ENCODE results near the gene SNCG. TPM values are rescaled to one million over a fixed set of nuclear protein-coding genes. Genes with fewer than 3 reads are reported as not detected.
"Not testable (repeated sequence)": the region's sequence is repeated elsewhere in the genome, so short reads cannot be mapped to it uniquely, and the experiment has no call there.

Gene SNCG
- total and polyA plus RNA-seq, 3 donors from 2014 or later = 8.3 to 30.3 (median 8.9) TPM

DNA sequence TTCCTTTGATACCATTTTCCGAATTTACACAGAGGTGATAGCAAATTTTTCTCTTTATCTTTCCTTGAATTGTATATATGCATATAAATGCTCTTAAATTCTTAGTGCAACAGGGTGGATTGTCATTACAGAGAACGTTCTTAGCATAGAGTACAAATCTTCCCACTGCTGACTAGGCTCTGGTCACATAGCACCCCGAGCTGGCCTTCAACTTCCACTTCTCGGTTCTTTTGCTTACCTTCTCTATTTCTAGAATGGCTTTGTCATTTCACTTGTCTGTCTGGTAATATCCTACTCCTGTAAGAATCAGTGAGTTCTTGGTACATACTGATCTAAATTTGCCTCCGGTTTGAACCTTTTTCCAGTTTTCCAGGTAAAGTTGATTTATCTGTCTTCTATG, 23.3 kb downstream of the SNCG start:
- DNase-seq = no peak
- WGBS, 2 donors = 73 to 77% methylated on average over 5 of the region's 5 CpGs
- no peak overlapping the region for H3K4me3 ChIP-seq
- H3K36me3 ChIP-seq (ENCODE audit: low read depth, missing control alignments) = no peaks in the 10 kb centered on the region
- H3K4me1 ChIP-seq = peaks cover 18% of the 10 kb centered on the region
- H3K9me3 ChIP-seq = no peaks in the 10 kb centered on the region
- no peaks in the 10 kb centered on the region for H3K27me3 ChIP-seq
- H3K27ac ChIP-seq = no peak overlapping the region
- TF ChIP-seq, protein P1, sequence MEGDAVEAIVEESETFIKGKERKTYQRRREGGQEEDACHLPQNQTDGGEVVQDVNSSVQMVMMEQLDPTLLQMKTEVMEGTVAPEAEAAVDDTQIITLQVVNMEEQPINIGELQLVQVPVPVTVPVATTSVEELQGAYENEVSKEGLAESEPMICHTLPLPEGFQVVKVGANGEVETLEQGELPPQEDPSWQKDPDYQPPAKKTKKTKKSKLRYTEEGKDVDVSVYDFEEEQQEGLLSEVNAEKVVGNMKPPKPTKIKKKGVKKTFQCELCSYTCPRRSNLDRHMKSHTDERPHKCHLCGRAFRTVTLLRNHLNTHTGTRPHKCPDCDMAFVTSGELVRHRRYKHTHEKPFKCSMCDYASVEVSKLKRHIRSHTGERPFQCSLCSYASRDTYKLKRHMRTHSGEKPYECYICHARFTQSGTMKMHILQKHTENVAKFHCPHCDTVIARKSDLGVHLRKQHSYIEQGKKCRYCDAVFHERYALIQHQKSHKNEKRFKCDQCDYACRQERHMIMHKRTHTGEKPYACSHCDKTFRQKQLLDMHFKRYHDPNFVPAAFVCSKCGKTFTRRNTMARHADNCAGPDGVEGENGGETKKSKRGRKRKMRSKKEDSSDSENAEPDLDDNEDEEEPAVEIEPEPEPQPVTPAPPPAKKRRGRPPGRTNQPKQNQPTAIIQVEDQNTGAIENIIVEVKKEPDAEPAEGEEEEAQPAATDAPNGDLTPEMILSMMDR (IDR thresholded peaks at IDR 0.05) = no peak
- TF ChIP-seq POLR2A (IDR thresholded peaks at IDR 0.05) = no peak
- intact Hi-C loops (cut with DNase I; ENCODE audit: low total_unique reads) = no loop called here

DNA sequence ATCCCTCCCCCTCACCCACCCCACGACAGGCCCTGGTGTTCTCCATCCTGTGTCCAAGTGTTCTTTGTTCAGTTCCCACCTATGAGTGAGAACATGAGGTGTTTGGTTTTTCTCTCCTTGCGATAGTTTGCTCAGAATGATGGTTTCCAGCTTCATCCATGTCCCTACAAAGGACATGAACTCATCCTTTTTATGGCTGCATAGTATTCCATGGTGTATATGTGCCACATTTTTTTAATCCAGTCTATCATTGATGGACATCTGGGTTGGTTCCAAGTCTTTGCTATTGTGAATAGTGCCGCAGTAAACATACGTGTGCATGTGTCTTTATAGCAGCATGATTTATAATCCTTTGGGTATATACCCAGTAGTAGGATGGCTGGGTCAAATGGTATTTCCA, 26.1 kb downstream of the SNCG start:
- DNase-seq; H3K27me3 ChIP-seq; intact Hi-C loops (cut with DNase I; ENCODE audit: low total_unique reads); H3K27ac ChIP-seq; H3K4me3 ChIP-seq; H3K9me3 ChIP-seq; H3K36me3 ChIP-seq (ENCODE audit: low read depth, missing control alignments): not testable (repeated sequence)
- WGBS, 2 donors = 94 to 99% methylated on average over 4 of the region's 4 CpGs
- H3K4me1 ChIP-seq = peaks cover 18% of the 10 kb centered on the region

DNA sequence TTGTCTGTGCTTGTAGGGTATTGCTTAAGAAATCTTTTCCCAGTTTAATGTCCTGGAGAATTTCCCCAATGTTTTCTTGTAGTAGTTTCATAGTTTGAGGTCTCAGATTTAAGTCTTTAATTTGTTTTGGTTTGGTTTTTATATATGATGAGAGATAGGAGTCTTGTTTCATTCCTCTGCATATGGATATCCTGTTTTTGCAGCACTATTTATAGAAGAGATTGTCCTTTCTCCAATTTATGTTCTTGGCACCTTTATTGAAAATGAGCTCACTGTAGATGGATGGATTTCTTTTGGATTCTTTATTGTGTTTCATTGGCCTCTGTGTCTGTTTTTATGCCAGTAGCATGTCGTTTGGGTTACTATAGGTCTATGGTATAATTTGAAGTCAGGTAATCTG, 30.1 kb downstream of the SNCG start:
- Histone ChIP-seq H3K4me3 (no peak overlapping the region), H3K27ac (no peak overlapping the region), H3K9me3 (no peaks in the 10 kb centered on the region), H3K27me3 (no peaks in the 10 kb centered on the region), H3K4me1 (no peaks in the 10 kb centered on the region), H3K36me3 (ENCODE audit: low read depth, missing control alignments) (no peaks in the 10 kb centered on the region)
- no peak for DNase-seq
- WGBS, 2 donors = 78 to 80% methylated on average over 1 of the region's 1 CpG
- intact Hi-C loops (cut with DNase I; ENCODE audit: low total_unique reads) = no loop called here
- TF ChIP-seq POLR2A (IDR thresholded peaks at IDR 0.05) = no peak
- TF ChIP-seq, protein P1 (IDR thresholded peaks at IDR 0.05) = no peak

DNA sequence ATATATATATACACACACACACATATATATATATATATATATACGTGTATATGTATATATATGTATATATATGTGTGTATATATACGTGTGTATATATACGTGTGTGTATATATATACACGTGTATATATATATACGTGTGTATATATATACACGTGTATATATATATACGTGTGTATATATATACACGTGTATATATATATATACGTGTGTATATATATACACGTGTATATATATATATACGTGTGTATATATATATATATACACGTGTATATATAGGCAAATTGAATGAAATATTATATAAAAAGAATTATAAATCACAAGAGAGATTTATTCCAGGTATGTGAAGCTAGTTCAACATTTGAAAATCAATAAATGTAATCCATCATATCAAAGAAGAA, 33.0 kb downstream of the SNCG start:
- H3K4me3 ChIP-seq, DNase-seq: not testable (repeated sequence)
- WGBS, 2 donors = 76 to 87% methylated on average over 12 of the region's 12 CpGs

DNA sequence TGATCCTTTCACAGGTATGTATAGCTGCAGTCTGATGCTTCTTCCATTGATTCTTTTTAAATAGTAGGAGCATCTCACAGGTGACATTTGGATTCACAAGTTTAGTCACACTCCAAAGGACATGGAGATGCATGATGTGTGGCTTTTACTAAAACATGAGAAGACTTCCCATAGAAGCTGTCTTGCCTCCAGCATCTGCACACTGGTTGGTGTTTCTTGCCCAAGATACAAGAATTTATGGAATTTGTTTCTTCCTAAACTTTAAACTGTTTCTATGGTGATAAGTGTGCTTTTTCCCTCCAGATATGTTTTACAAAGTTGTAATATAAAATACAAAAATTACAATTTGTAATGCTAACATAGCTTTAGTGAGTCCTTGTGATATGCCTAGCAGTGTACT, 34.1 kb downstream of the SNCG start:
- H3K4me1 ChIP-seq = no peaks in the 10 kb centered on the region
- DNase-seq = no peak
- no peaks in the 10 kb centered on the region for H3K27me3 ChIP-seq
- TF ChIP-seq, protein P1 (IDR thresholded peaks at IDR 0.05) = no peak
- TF ChIP-seq POLR2A (IDR thresholded peaks at IDR 0.05) = no peak
- H3K4me3 ChIP-seq = no peak overlapping the region
- intact Hi-C loops (cut with DNase I; ENCODE audit: low total_unique reads) = no loop called here
- H3K27ac ChIP-seq = no peak overlapping the region
- H3K9me3 ChIP-seq = no peaks in the 10 kb centered on the region
- no peaks in the 10 kb centered on the region for H3K36me3 ChIP-seq (ENCODE audit: low read depth, missing control alignments)

More for the DNA sequence above, 33.0 kb downstream of the SNCG start:
- H3K27ac ChIP-seq; H3K27me3 ChIP-seq; H3K4me1 ChIP-seq; intact Hi-C loops (cut with DNase I; ENCODE audit: low total_unique reads); H3K36me3 ChIP-seq (ENCODE audit: low read depth, missing control alignments); H3K9me3 ChIP-seq: not testable (repeated sequence)

DNA sequence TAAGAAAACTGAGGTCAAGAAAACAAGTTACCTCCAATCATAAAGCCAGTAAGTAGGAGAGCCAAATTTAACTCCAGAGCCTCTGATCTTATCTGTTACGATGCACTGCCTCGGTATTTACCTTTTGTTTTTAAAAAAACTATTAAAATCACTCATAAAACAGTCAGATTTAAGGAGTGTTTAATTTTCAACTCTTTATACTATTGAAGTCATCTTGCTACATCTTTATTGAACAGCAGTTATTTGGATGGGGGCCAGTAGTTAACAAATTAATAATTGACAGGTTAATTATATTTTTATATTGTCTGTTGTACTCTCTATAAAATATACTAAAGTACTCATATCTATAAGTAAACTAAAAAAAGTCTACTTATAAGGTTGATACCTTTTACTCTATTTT, 34.5 kb downstream of the SNCG start:
- DNase-seq = no peak
- Histone ChIP-seq H3K36me3 (ENCODE audit: low read depth, missing control alignments) (no peaks in the 10 kb centered on the region), H3K4me3 (no peak overlapping the region), H3K27me3 (no peaks in the 10 kb centered on the region), H3K4me1 (no peaks in the 10 kb centered on the region), H3K27ac (no peak overlapping the region), H3K9me3 (no peaks in the 10 kb centered on the region)
- TF ChIP-seq, protein P1 (IDR thresholded peaks at IDR 0.05) = no peak
- no peak for TF ChIP-seq POLR2A (IDR thresholded peaks at IDR 0.05)
- WGBS, 2 donors = 87 to 94% methylated on average over 2 of the region's 2 CpGs
- intact Hi-C loops (cut with DNase I; ENCODE audit: low total_unique reads) = no loop called here

DNA sequence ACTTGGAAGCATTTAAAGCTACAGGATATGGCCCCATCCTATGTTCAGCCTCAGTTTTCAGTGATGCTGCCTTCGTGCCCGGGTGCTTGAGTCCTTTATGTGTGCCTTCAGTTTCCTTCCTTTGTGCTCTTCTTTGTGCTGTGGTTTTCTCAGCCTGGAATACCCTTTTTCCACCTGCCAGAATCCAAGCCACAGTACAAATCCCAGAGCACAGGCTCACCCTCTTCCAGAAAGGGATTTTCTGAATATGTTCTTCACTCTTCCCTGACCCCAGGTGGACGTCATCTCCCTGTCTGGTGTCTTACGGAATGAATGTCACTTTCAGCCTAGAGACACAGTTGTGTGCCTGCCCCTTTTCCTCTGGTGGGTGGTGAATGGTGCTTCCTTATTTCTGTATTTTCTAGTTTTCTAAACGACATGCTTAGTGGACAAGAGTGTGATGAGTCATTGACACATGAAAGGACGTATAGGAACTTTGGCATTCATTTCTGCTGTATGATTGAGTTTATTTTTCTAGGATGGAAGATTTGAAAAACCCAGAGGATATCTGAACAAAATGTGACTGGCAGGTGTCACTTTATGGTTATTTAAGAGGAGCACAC, 41.5 kb downstream of the SNCG start:
- H3K9me3 ChIP-seq; H3K36me3 ChIP-seq (ENCODE audit: low read depth, missing control alignments); DNase-seq; intact Hi-C loops (cut with DNase I; ENCODE audit: low total_unique reads); H3K4me1 ChIP-seq; H3K27me3 ChIP-seq; H3K4me3 ChIP-seq; H3K27ac ChIP-seq: not testable (repeated sequence)
- 83 to 86% methylated on average over 6 of the region's 6 CpGs for whole genome bisulfite sequencing, 2 donors
